Osteocyte (in vitro differentiated cells): ENCODE results near the gene SGMS1. TPM values are rescaled to one million over a fixed set of nuclear protein-coding genes. Genes with fewer than 3 reads are reported as not detected.
"Not testable (repeated sequence)": the region's sequence is repeated elsewhere in the genome, so short reads cannot be mapped to it uniquely, and the experiment has no call there.

Experiments used
- DNase-seq: peaks from one replicate; pipeline ENCODE4 v3.0.0; 2021; ENCODE audit warnings: mixed read lengths; ENCODE audit not compliant: unreplicated experiment; ENCODE audit errors: extremely low spot score
- H3K27ac Mint-ChIP-seq: one replicate; pipeline ENCODE4 v1.8.0; 2021; ENCODE audit warnings: mild to moderate bottlenecking, mixed read lengths; ENCODE audit not compliant: unreplicated experiment
- H3K27me3 Mint-ChIP-seq: one replicate; pipeline ENCODE4 v1.8.0; 2021; ENCODE audit warnings: mixed read lengths; ENCODE audit not compliant: unreplicated experiment
- H3K36me3 Mint-ChIP-seq: one replicate; pipeline ENCODE4 v1.8.0; 2021; ENCODE audit warnings: mixed read lengths; ENCODE audit not compliant: unreplicated experiment
- H3K4me1 Mint-ChIP-seq: one replicate; pipeline ENCODE4 v1.8.0; 2021; ENCODE audit warnings: mixed read lengths; ENCODE audit not compliant: unreplicated experiment
- H3K4me3 Mint-ChIP-seq: one replicate; pipeline ENCODE4 v1.8.0; 2021; ENCODE audit warnings: mild to moderate bottlenecking, moderate library complexity, mixed read lengths; ENCODE audit not compliant: unreplicated experiment
- H3K9me3 Mint-ChIP-seq: one replicate; pipeline ENCODE4 v1.8.0; 2021; ENCODE audit warnings: mixed read lengths; ENCODE audit not compliant: unreplicated experiment
- total RNA-seq: library from RNA; stranded (reverse); gene quantifications from 2 replicates; pipeline ENCODE4 v1.2.1, GENCODE V29; 2021
- TF ChIP-seq, protein P1 (sequence below): fragments of 200-600 bp; sonication (generic); IDR thresholded peaks from 2 replicates; pipeline ENCODE4 v1.5.0; 2021; ENCODE audit warnings: antibody characterized with exemption, mild to moderate bottlenecking, moderate library complexity

The SGMS1 gene
- total RNA-seq, 1 donor from 2014 or later: 21.0 TPM

GRCh38 chr10:50552771-50553535, 70.8 kb downstream of the SGMS1 start:
- Mint-ChIP-seq H3K27ac (no peak overlapping the region), H3K27me3 (no peaks in the 10 kb centered on the region), H3K9me3 (peaks cover 2% of the 10 kb centered on the region)

DNA sequence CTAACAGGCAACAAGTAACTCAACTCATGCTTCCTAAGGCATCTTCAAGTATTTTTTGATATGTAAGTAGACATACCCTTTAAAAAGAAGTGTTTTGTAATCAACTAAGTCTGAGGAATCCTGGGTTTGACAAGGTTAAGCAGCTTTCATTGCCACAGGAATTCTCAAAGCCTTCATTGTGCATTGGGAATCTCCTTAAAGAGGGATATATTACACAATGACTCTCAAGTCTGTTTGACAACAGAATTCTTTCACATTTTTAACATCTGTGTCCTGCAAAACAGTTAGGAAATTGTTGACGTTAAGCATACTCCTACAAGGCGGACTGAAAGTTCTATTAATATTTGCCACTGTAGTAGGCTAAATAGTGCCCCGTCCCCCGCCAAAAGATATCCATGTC, 71.4 kb downstream of the SGMS1 start:
- DNase-seq: no peak
- Mint-ChIP-seq H3K27ac (no peak overlapping the region), H3K27me3 (no peaks in the 10 kb centered on the region), H3K4me1 (peaks cover 23% of the 10 kb centered on the region), H3K4me3 (no peak overlapping the region), H3K36me3 (no peaks in the 10 kb centered on the region), H3K9me3 (peaks cover 4% of the 10 kb centered on the region)
- TF ChIP-seq, protein P1, sequence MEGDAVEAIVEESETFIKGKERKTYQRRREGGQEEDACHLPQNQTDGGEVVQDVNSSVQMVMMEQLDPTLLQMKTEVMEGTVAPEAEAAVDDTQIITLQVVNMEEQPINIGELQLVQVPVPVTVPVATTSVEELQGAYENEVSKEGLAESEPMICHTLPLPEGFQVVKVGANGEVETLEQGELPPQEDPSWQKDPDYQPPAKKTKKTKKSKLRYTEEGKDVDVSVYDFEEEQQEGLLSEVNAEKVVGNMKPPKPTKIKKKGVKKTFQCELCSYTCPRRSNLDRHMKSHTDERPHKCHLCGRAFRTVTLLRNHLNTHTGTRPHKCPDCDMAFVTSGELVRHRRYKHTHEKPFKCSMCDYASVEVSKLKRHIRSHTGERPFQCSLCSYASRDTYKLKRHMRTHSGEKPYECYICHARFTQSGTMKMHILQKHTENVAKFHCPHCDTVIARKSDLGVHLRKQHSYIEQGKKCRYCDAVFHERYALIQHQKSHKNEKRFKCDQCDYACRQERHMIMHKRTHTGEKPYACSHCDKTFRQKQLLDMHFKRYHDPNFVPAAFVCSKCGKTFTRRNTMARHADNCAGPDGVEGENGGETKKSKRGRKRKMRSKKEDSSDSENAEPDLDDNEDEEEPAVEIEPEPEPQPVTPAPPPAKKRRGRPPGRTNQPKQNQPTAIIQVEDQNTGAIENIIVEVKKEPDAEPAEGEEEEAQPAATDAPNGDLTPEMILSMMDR: no peak

More at GRCh38 chr10:50552771-50553535, 70.8 kb downstream of the SGMS1 start:
- DNase-seq: no peak
- TF ChIP-seq, protein P1: peak; percentile 35
- Mint-ChIP-seq H3K4me3 (no peak overlapping the region), H3K36me3 (no peaks in the 10 kb centered on the region), H3K4me1 (peaks cover 23% of the 10 kb centered on the region)

GRCh38 chr10:50551894-50552293, 71.9 kb downstream of the SGMS1 start:
- Mint-ChIP-seq H3K9me3 (peaks cover 4% of the 10 kb centered on the region), H3K27me3 (no peaks in the 10 kb centered on the region), H3K4me3 (no peak overlapping the region), H3K4me1 (peaks cover 23% of the 10 kb centered on the region), H3K36me3 (no peaks in the 10 kb centered on the region), H3K27ac (no peak overlapping the region)
- no peak for DNase-seq
- TF ChIP-seq, protein P1: no peak

DNA sequence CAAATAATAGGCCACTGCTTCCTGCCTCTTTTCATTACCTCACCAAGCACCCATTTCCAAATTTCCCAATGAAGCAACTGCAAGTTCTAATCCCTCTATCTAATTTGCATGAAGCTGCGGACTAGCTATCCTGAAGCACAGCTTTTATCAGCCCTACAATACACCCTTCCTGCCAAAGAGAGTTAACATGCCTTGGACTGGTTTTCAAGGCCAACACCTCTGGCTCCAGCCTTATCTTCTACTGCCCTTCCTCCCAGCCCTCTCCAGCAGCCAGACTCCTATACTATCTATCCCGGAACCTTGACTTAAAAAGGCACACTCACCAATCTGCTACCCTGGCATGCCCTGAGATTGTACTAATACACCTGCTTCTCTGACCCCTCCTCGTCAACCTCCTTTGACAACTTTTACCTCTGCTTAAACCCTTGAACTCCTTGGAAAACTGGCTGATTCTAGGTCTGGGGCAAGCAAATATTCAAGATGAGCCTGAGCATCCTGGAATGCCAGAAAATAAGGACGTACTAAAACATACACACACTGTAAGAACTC, 73.4 kb downstream of the SGMS1 start:
- H3K27me3 Mint-ChIP-seq: no peaks in the 10 kb centered on the region
- H3K9me3 Mint-ChIP-seq: peaks cover 4% of the 10 kb centered on the region
- no peaks in the 10 kb centered on the region for H3K36me3 Mint-ChIP-seq
- H3K27ac Mint-ChIP-seq: no peak overlapping the region
- TF ChIP-seq, protein P1: no peak
- peaks cover 12% of the 10 kb centered on the region for H3K4me1 Mint-ChIP-seq
- no peak overlapping the region for H3K4me3 Mint-ChIP-seq
- no peak for DNase-seq

DNA sequence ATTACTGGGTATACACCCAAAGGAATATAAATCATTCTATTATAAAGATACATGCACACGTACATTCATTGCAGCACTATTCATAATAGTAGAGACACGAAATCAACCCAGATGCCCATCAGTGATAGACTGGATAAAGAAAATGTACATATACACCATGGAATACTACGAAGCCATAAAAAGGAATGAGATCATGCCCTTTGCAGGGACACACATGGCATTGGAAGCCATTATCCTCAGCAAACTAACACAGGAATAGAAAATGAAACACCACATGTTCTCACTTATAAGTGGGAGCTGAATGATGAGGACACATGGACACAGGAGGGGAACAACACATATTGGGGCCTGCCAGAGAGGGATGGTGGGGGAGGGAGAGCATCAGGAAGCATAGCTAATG, 74.6 kb downstream of the SGMS1 start:
- not testable (repeated sequence) for H3K27ac Mint-ChIP-seq, H3K36me3 Mint-ChIP-seq, H3K4me3 Mint-ChIP-seq, H3K4me1 Mint-ChIP-seq, H3K9me3 Mint-ChIP-seq, H3K27me3 Mint-ChIP-seq, DNase-seq

DNA sequence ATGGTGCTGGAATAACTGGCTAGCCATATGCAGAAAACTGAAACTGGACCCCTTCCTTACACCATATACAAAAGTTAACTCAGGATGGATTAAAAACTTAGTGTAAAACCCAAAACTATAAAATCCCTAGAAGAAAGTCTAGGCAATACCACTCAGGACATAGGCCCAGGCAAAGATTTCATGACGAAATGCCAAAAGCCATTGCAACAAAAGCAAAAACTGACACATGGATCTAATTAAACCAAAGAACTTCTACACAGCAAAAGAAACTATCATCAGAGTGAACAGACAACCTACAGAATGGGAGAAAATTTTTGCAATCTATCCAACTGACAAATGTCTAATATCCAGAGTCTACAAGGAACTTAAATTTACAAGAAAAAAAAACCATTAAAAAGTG, 75.3 kb downstream of the SGMS1 start:
- H3K4me3 Mint-ChIP-seq, H3K36me3 Mint-ChIP-seq, DNase-seq, H3K9me3 Mint-ChIP-seq, H3K27me3 Mint-ChIP-seq, H3K4me1 Mint-ChIP-seq, H3K27ac Mint-ChIP-seq: not testable (repeated sequence)

DNA sequence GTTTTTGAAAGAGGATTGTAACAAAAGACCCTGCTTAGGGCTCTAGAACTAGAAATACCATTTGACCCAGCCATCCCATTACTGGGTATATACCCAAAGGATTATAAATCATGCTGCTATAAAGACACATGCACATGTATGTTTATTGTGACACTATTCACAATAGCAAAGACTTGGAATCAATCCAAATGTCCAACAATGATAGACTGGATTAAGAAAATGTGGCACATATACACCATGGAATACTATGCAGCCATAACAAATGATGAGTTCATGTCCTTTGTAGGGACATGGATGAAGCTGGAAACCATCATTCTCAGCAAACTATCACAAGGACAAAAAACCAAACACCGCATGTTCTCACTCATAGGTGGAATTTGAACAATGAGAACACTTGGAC, 77.5 kb downstream of the SGMS1 start:
- H3K36me3 Mint-ChIP-seq, H3K9me3 Mint-ChIP-seq, H3K4me1 Mint-ChIP-seq, DNase-seq, H3K4me3 Mint-ChIP-seq, H3K27me3 Mint-ChIP-seq, H3K27ac Mint-ChIP-seq: not testable (repeated sequence)
